HUES48 (cell line): ENCODE results near the gene PLA1A.

Experiments used
- H3K27ac ChIP-seq: one replicate; pipeline ENCODE4 v1.7.0; 2013; ENCODE audit warnings: low read depth, low read length, inconsistent platforms
- H3K27me3 ChIP-seq: 2 replicates; pipeline ENCODE4 v1.6.1; 2013; ENCODE audit warnings: mild to moderate bottlenecking, low read length; ENCODE audit not compliant: control insufficient read depth, insufficient read depth
- H3K36me3 ChIP-seq: 2 replicates; pipeline ENCODE4 v1.6.1; 2013; ENCODE audit warnings: low read length; ENCODE audit not compliant: control insufficient read depth, insufficient read depth
- H3K4me1 ChIP-seq: 2 replicates; pipeline ENCODE4 v1.6.1; 2013; ENCODE audit warnings: mild to moderate bottlenecking, low read length; ENCODE audit not compliant: control insufficient read depth, insufficient read depth
- H3K4me3 ChIP-seq: 2 replicates; pipeline ENCODE4 v1.5.1; 2013; ENCODE audit warnings: mild to moderate bottlenecking, low read depth, low read length
- H3K9ac ChIP-seq: 2 replicates; pipeline ENCODE4 v1.6.1; 2013; ENCODE audit warnings: mild to moderate bottlenecking, low read depth, low read length, moderate library complexity
- H3K9me3 ChIP-seq: 2 replicates; pipeline ENCODE4 v1.6.1; 2013; ENCODE audit warnings: low read length; ENCODE audit not compliant: control insufficient read depth, insufficient read depth

The PLA1A gene

GRCh38 chr3:119613201-119613600, 15.5 kb downstream of the PLA1A start:
- Histone ChIP-seq H3K9ac (no peak overlapping the region), H3K4me1 (no peaks in the 10 kb centered on the region), H3K27me3 (no peaks in the 10 kb centered on the region)

DNA sequence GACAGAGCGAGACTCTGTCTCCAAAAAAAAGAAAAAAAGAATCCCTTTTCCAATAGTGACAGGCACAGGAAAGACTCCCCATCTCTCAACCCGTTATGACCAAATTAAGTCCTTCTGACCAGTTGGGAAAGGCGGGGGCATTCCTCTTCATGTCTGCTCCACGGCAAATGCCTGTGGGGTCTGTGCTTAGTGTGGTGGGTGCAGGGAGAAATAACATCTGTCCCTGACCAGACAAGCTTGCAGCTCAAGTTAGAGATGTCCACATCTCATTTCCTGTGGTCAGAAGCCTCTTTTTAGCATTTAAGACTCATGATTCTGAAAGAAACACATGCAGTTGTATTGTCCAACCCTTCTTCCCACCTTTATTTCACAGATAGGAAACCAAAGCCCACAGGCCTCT, 16.2 kb downstream of the PLA1A start:
- no peaks in the 10 kb centered on the region for H3K36me3 ChIP-seq
- no peak overlapping the region for H3K9ac ChIP-seq
- no peaks in the 10 kb centered on the region for H3K27me3 ChIP-seq
- H3K4me3 ChIP-seq, result no peak overlapping the region
- no peaks in the 10 kb centered on the region for H3K4me1 ChIP-seq
- no peaks in the 10 kb centered on the region for H3K9me3 ChIP-seq
- H3K27ac ChIP-seq, result no peak overlapping the region

More at GRCh38 chr3:119613201-119613600, 15.5 kb downstream of the PLA1A start:
- Histone ChIP-seq H3K4me3 (no peak overlapping the region), H3K9me3 (no peaks in the 10 kb centered on the region), H3K36me3 (no peaks in the 10 kb centered on the region), H3K27ac (no peak overlapping the region)

DNA sequence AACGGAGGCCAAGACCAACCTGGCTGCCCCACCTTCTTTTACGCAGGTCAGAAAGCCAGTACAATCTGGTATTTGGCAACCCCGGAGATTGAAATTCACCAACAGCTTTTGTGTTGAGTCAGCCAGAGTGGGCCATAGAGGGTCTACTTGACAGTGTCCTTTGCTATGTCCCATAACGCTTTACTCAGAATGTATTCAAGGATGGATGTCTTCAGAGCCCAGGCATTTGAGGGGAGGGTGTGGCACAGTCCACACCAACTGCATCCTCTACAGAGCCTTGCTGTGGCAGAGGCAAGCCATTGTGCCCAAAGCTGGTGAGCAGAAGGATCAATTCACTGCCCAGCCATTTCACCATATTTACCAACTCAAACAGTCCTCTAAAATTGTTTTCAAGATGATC, 18.4 kb downstream of the PLA1A start:
- Histone ChIP-seq H3K4me1 (no peaks in the 10 kb centered on the region), H3K27ac (no peak overlapping the region), H3K4me3 (no peak overlapping the region), H3K36me3 (no peaks in the 10 kb centered on the region), H3K9ac (no peak overlapping the region), H3K9me3 (no peaks in the 10 kb centered on the region), H3K27me3 (no peaks in the 10 kb centered on the region)

- no peaks in the 10 kb centered on the region for H3K27me3 ChIP-seq
- H3K9ac ChIP-seq, result no peak overlapping the region
- H3K4me3 ChIP-seq, result no peak overlapping the region
- no peaks in the 10 kb centered on the region for H3K36me3 ChIP-seq
- no peak overlapping the region for H3K27ac ChIP-seq
- no peaks in the 10 kb centered on the region for H3K4me1 ChIP-seq
- H3K9me3 ChIP-seq, result no peaks in the 10 kb centered on the region
These were observed 21.4 kb downstream of the PLA1A start for GRCh38 chr3:119619094-119619493.

- Histone ChIP-seq H3K27me3 (no peaks in the 10 kb centered on the region), H3K27ac (no peak overlapping the region), H3K4me1 (no peaks in the 10 kb centered on the region), H3K9me3 (no peaks in the 10 kb centered on the region), H3K4me3 (no peak overlapping the region), H3K9ac (no peak overlapping the region), H3K36me3 (no peaks in the 10 kb centered on the region)
These were observed 23.2 kb downstream of the PLA1A start for GRCh38 chr3:119620899-119621298.

DNA sequence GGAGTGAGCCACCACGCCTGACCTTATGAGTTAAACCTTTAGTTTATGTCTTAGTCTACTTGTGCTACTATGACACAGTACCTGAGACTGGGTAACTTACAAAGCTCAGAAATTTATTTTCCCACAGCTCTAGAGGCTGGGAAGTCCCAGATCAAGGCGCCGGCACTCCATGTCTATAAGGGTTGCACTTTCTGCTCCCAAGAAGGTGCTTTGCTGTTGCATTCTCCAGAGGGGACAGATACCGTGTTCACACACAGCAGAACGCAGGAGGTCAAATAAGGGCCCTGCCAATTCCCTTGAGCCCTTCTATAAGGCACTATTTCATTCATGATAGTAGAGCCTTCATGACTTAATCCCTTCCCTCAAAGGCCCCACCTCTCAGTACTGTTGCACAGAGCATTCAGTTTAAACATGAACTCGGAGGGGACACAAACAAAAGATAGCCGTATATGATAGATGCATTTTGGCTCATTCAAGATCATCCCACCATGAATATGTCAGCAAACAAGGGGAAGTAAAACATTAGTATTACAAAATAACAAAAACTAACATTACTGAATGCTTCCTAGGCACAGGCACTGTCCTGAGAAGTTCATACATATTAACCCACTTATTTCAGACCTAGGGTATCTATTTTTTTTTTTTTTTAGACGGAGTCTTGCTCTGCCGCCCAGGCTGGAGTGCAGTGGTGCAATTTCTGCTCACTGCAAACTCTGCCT, 26.5 kb downstream of the PLA1A start:
- no peak overlapping the region for H3K4me3 ChIP-seq
- no peak overlapping the region for H3K27ac ChIP-seq
- H3K9me3 ChIP-seq, result no peaks in the 10 kb centered on the region

GRCh38 chr3:119625451-119626153, 27.9 kb downstream of the PLA1A start:
- H3K36me3 ChIP-seq, result no peaks in the 10 kb centered on the region
- H3K4me3 ChIP-seq, result no peak overlapping the region
- H3K9ac ChIP-seq, result no peak overlapping the region
- no peaks in the 10 kb centered on the region for H3K4me1 ChIP-seq
- no peaks in the 10 kb centered on the region for H3K9me3 ChIP-seq
- no peaks in the 10 kb centered on the region for H3K27me3 ChIP-seq
- H3K27ac ChIP-seq, result no peak overlapping the region

More for the DNA sequence above, 26.5 kb downstream of the PLA1A start:
- Histone ChIP-seq H3K4me1 (no peaks in the 10 kb centered on the region), H3K36me3 (no peaks in the 10 kb centered on the region), H3K27me3 (no peaks in the 10 kb centered on the region), H3K9ac (no peak overlapping the region)

DNA sequence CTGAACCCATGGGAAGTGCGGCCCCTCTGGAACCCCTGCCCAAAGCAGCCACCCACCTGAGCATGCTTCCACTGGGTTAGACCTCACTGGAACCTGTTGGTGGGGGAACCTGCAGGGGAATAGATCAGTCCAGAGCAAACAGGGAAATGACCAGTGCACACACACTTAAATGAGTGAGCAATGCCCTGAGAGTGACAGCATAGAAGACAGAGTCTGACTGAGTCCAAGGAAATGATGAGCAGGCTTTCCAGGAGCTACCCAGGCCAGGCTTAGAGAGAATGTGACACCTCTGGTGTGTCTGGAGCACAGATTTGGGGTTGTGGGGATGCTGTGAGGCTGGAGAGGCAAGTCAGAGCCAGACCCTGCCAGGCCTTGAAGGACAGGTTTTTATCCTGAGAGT, 28.5 kb downstream of the PLA1A start:
- Histone ChIP-seq H3K36me3 (no peaks in the 10 kb centered on the region), H3K27ac (no peak overlapping the region), H3K4me1 (no peaks in the 10 kb centered on the region), H3K9me3 (no peaks in the 10 kb centered on the region), H3K27me3 (no peaks in the 10 kb centered on the region), H3K4me3 (no peak overlapping the region), H3K9ac (no peak overlapping the region)

DNA sequence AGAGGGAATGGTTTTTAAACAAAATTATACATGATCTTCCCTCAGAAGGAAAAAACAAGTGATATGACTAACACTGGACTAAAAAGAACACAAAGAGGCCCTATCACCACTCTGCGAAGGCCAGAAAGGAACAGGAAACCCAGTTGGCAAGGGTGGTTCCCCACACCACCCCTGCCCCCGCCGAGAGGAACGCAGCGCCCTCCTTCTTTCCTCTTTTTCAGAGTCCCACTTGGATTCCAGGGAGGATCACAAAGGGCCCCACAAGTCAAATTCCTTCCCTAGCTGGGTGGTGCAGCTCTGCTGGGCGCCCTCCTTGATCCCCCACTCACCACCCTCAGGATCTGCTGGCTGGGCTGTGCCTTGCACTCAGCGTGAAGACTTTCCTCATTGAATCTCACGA, 29.8 kb downstream of the PLA1A start:
- no peak overlapping the region for H3K27ac ChIP-seq
- no peaks in the 10 kb centered on the region for H3K4me1 ChIP-seq
- H3K4me3 ChIP-seq, result no peak overlapping the region
- no peaks in the 10 kb centered on the region for H3K9me3 ChIP-seq
- no peak overlapping the region for H3K9ac ChIP-seq
- no peaks in the 10 kb centered on the region for H3K36me3 ChIP-seq
- H3K27me3 ChIP-seq, result no peaks in the 10 kb centered on the region

GRCh38 chr3:119628390-119628789, 30.7 kb downstream of the PLA1A start:
- Histone ChIP-seq H3K27ac (no peak overlapping the region), H3K9me3 (no peaks in the 10 kb centered on the region), H3K27me3 (no peaks in the 10 kb centered on the region), H3K9ac (no peak overlapping the region), H3K4me1 (no peaks in the 10 kb centered on the region), H3K36me3 (no peaks in the 10 kb centered on the region), H3K4me3 (no peak overlapping the region)

DNA sequence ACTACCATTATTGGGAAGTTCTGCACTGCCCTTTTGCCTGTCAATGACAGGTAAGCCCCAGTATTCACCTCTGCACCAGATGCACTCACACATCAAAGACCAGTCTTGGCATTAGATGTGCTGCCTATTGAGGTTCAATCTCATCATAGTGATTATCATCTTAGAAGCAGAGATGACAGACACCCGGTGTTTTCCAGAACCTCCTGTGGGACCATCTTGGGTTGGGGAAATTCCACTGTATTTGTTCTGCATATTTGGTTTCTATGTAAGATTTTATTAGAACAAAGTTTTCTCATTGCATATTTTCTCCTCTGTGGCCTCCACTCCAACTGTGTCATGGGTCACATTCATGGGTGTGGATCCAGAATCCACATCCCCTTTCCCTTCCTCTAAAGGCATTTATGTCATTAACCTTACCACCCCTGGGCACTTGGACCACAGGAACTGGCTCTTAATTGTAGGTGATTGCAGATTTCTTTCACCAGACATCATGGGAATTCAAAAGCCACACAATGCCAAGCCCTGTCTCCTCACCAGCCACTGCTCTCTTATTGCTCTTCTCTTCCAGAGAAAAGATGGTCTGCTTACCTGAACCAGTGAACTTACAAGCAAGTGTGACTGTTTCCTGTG, 31.2 kb downstream of the PLA1A start:
- no peaks in the 10 kb centered on the region for H3K4me1 ChIP-seq
- no peak overlapping the region for H3K9ac ChIP-seq
- no peak overlapping the region for H3K27ac ChIP-seq

More for the DNA sequence above, 31.2 kb downstream of the PLA1A start:
- H3K9me3 ChIP-seq, result no peaks in the 10 kb centered on the region
- H3K27me3 ChIP-seq, result no peaks in the 10 kb centered on the region
- no peak overlapping the region for H3K4me3 ChIP-seq
- no peaks in the 10 kb centered on the region for H3K36me3 ChIP-seq
